Natural killer cell treated with Interleukin-12 subunit alpha and Interleukin-12 subunit beta and Interleukin-15 and Interleukin-18, amount 100 ng/mL, for 72 hours (primary cell): ENCODE measurements around the gene RPGRIP1. TPM values are rescaled to one million over a fixed set of nuclear protein-coding genes. Genes with fewer than 3 reads are reported as not detected.
"Not testable (repeated sequence)": the region's sequence is repeated elsewhere in the genome, so short reads cannot be mapped to it uniquely, and the experiment has no call there.

Source experiments
- ATAC-seq, 2 donors: fragments of 150-1000 bp; cut with Tn5 transposase in 1 of 2; sonication (Bioruptor Pico), chemical (Tn5 transposase) in 1 of 2; 2 replicates each; pipeline ENCODE4 v1.10.0; 2021
- DNase-seq: peaks from one replicate; pipeline ENCODE4 v3.0.0; 2022; ENCODE audit warnings: low spot score
- H3K27ac Mint-ChIP-seq, 2 donors: 1 replicate in 1 of 2; 2 replicates in 1 of 2; pipeline ENCODE4 v1.8.0; 2022; ENCODE audit warnings: mixed read lengths in 2 of 2, mild to moderate bottlenecking in 1 of 2, moderate library complexity in 1 of 2
- H3K27me3 Mint-ChIP-seq, 2 donors: 1 replicate in 1 of 2; 2 replicates in 1 of 2; pipeline ENCODE4 v1.8.0; 2022; ENCODE audit warnings: mixed read lengths in 2 of 2
- H3K36me3 Mint-ChIP-seq: one replicate; pipeline ENCODE4 v1.8.0; 2022; ENCODE audit warnings: mixed read lengths
- H3K4me1 Mint-ChIP-seq, 2 donors: 1 replicate in 1 of 2; 2 replicates in 1 of 2; pipeline ENCODE4 v1.8.0; 2022; ENCODE audit warnings: low read depth in 2 of 2, mixed read lengths in 2 of 2, mild to moderate bottlenecking in 1 of 2
- H3K4me3 Mint-ChIP-seq: one replicate; pipeline ENCODE4 v1.8.0; 2022; ENCODE audit warnings: mixed read lengths
- H3K9me3 Mint-ChIP-seq: 2 replicates; pipeline ENCODE4 v1.8.0; 2022; ENCODE audit warnings: mixed read lengths
- total RNA-seq, 2 donors: library from RNA; stranded (reverse); gene quantifications; one replicate each; pipeline ENCODE4 v1.2.3, GENCODE V29; 2022

The RPGRIP1 gene
- total RNA-seq, 2 donors from 2014 or later, result 0.17 TPM; not detected in 1

- peak in 1 of 2 donors; percentile 34 for ATAC-seq
- no peak overlapping the region for H3K4me3 Mint-ChIP-seq
Measured at GRCh38 chr14:21251215-21251614, 28.7 kb upstream of the RPGRIP1 start.

GRCh38 chr14:21252149-21252548 lies 27.7 kb upstream of the RPGRIP1 start:
- Mint-ChIP-seq H3K4me1 (peaks cover 38 to 47% of the 10 kb centered on the region in 2 donors), H3K9me3 (no peaks in the 10 kb centered on the region), H3K27ac (peak overlapping the region in 1 of 2 donors; percentile 22), H3K4me3 (peak overlapping the region; percentile 8), H3K27me3 (no peaks in the 10 kb centered on the region), H3K36me3 (peaks cover 35% of the 10 kb centered on the region)
- DNase-seq (no peak), ATAC-seq (no peak)

More at GRCh38 chr14:21251215-21251614, 28.7 kb upstream of the RPGRIP1 start:
- Mint-ChIP-seq H3K4me1 (peaks cover 33 to 50% of the 10 kb centered on the region in 2 donors), H3K9me3 (no peaks in the 10 kb centered on the region), H3K27ac (peak overlapping the region in 1 of 2 donors; percentile 46), H3K36me3 (peaks cover 31% of the 10 kb centered on the region), H3K27me3 (no peaks in the 10 kb centered on the region)
- DNase-seq, result no peak

- DNase-seq (no peak), ATAC-seq (no peak)
- peaks cover 44% of the 10 kb centered on the region for H3K36me3 Mint-ChIP-seq
- no peaks in the 10 kb centered on the region for H3K9me3 Mint-ChIP-seq
- H3K4me1 Mint-ChIP-seq, result peaks cover 56 to 57% of the 10 kb centered on the region in 2 donors
- peak overlapping the region; percentile 58 for H3K4me3 Mint-ChIP-seq
- peak overlapping the region; percentile 71 to 85 for H3K27ac Mint-ChIP-seq
- no peaks in the 10 kb centered on the region for H3K27me3 Mint-ChIP-seq
Measured at GRCh38 chr14:21255385-21256101, 24.3 kb upstream of the RPGRIP1 start.

- peaks cover 53 to 58% of the 10 kb centered on the region in 2 donors for H3K4me1 Mint-ChIP-seq
- DNase-seq, H3K9me3 Mint-ChIP-seq, H3K27me3 Mint-ChIP-seq, ATAC-seq: not testable (repeated sequence)
- peak overlapping the region; percentile 87 for H3K4me3 Mint-ChIP-seq
- peak overlapping the region; percentile 71 to 85 for H3K27ac Mint-ChIP-seq
- H3K36me3 Mint-ChIP-seq, result peaks cover 40% of the 10 kb centered on the region
Measured at GRCh38 chr14:21256102-21256447, 23.8 kb upstream of the RPGRIP1 start.

- Mint-ChIP-seq H3K27me3 (no peaks in the 10 kb centered on the region), H3K36me3 (peaks cover 43% of the 10 kb centered on the region), H3K27ac (peak overlapping the region; percentile 70 to 77), H3K4me3 (peak overlapping the region; percentile 87), H3K9me3 (no peaks in the 10 kb centered on the region), H3K4me1 (peaks cover 54 to 59% of the 10 kb centered on the region in 2 donors)
- ATAC-seq, result peak in 1 of 2 donors; percentile 45
- no peak for DNase-seq
Measured at GRCh38 chr14:21256539-21257393, 23.1 kb upstream of the RPGRIP1 start.

- H3K27me3 Mint-ChIP-seq, result no peaks in the 10 kb centered on the region
- H3K9me3 Mint-ChIP-seq, result no peaks in the 10 kb centered on the region
- peaks cover 45% of the 10 kb centered on the region for H3K36me3 Mint-ChIP-seq
- peak overlapping the region; percentile 70 to 77 for H3K27ac Mint-ChIP-seq
- ATAC-seq (peak; percentile 68 to 73), DNase-seq (no peak)
- H3K4me1 Mint-ChIP-seq, result peaks cover 53 to 61% of the 10 kb centered on the region in 2 donors
- peak overlapping the region; percentile 87 for H3K4me3 Mint-ChIP-seq
Measured at GRCh38 chr14:21257394-21257909, 22.4 kb upstream of the RPGRIP1 start.

GRCh38 chr14:21258005-21258888 lies 21.6 kb upstream of the RPGRIP1 start:
- Mint-ChIP-seq H3K9me3 (no peaks in the 10 kb centered on the region), H3K4me3 (peak overlapping the region; percentile 87), H3K36me3 (peaks cover 51% of the 10 kb centered on the region), H3K27me3 (no peaks in the 10 kb centered on the region), H3K27ac (peak overlapping the region; percentile 70 to 77), H3K4me1 (peaks cover 61 to 68% of the 10 kb centered on the region in 2 donors)
- no peak for ATAC-seq
- no peak for DNase-seq

GRCh38 chr14:21258889-21259787 lies 20.7 kb upstream of the RPGRIP1 start:
- Mint-ChIP-seq H3K4me1 (peaks cover 69 to 77% of the 10 kb centered on the region in 2 donors), H3K9me3 (no peaks in the 10 kb centered on the region), H3K27me3 (no peaks in the 10 kb centered on the region), H3K27ac (peak overlapping the region; percentile 70 to 77), H3K36me3 (peaks cover 55% of the 10 kb centered on the region), H3K4me3 (peak overlapping the region; percentile 87)
- DNase-seq (no peak), ATAC-seq (no peak)

GRCh38 chr14:21261824-21262223 lies 18.1 kb upstream of the RPGRIP1 start:
- H3K9me3 Mint-ChIP-seq, result no peaks in the 10 kb centered on the region
- H3K4me1 Mint-ChIP-seq, result peaks cover 65 to 86% of the 10 kb centered on the region in 2 donors
- peaks cover 68% of the 10 kb centered on the region for H3K36me3 Mint-ChIP-seq
- no peak for DNase-seq
- H3K27ac Mint-ChIP-seq, result peak overlapping the region; percentile 97 to 100
- H3K27me3 Mint-ChIP-seq, result no peaks in the 10 kb centered on the region
- ATAC-seq, result no peak
- H3K4me3 Mint-ChIP-seq, result peak overlapping the region; percentile 93

GRCh38 chr14:21262410-21262809 lies 17.5 kb upstream of the RPGRIP1 start:
- H3K27ac Mint-ChIP-seq, result peak overlapping the region; percentile 97 to 100
- no peaks in the 10 kb centered on the region for H3K27me3 Mint-ChIP-seq
- no peaks in the 10 kb centered on the region for H3K9me3 Mint-ChIP-seq
- no peak for ATAC-seq
- peaks cover 67% of the 10 kb centered on the region for H3K36me3 Mint-ChIP-seq
- DNase-seq, result no peak
- H3K4me1 Mint-ChIP-seq, result peaks cover 62 to 84% of the 10 kb centered on the region in 2 donors
- peak overlapping the region; percentile 93 for H3K4me3 Mint-ChIP-seq

GRCh38 chr14:21263284-21264024 lies 16.4 kb upstream of the RPGRIP1 start:
- Mint-ChIP-seq H3K4me3 (peak overlapping the region; percentile 93), H3K27ac (peak overlapping the region; percentile 97 to 100), H3K27me3 (no peaks in the 10 kb centered on the region), H3K9me3 (no peaks in the 10 kb centered on the region), H3K36me3 (peaks cover 72% of the 10 kb centered on the region), H3K4me1 (peaks cover 59 to 79% of the 10 kb centered on the region in 2 donors)
- ATAC-seq (peak in 1 of 2 donors; percentile 46), DNase-seq (no peak)
